ENCODE results near the gene PRKCQ.

PRKCQ gene

GRCh38 chr10:6567203-6567703 lies 12.8 kb downstream of the PRKCQ start:
- no peak overlapping the region for H3K9ac ChIP-seq (ENCODE audit: low read length)
- H3F3A ChIP-seq (ENCODE audit: insufficient read depth, low read length): no peaks in the 10 kb centered on the region
- no peaks in the 10 kb centered on the region for H3K9me3 ChIP-seq (ENCODE audit: low read length)
- no peaks in the 10 kb centered on the region for H3K36me3 ChIP-seq (ENCODE audit: insufficient read depth, low read length)
- H4K20me1 ChIP-seq (ENCODE audit: insufficient read depth, low read length): no peaks in the 10 kb centered on the region
- H3K4me3 ChIP-seq (ENCODE audit: low read depth, low read length, poor library complexity, severe bottlenecking): no peak overlapping the region
- H3K9me2 ChIP-seq (ENCODE audit: low read depth, low read length): no peaks in the 10 kb centered on the region
- no peak overlapping the region for H3K4me2 ChIP-seq (ENCODE audit: low read length)
- no peak for TF ChIP-seq CTCF (IDR thresholded peaks at IDR 0.05; ENCODE audit: low read length)
- TF ChIP-seq EZH2 (IDR thresholded peaks at IDR 0.05; ENCODE audit: borderline replicate concordance, low read length): no peak
- no peak overlapping the region for H2AFZ ChIP-seq (ENCODE audit: low read length)
- no peaks in the 10 kb centered on the region for H3K4me1 ChIP-seq (ENCODE audit: insufficient read depth, low read length, severe bottlenecking)
- no peaks in the 10 kb centered on the region; the same call in 1 of the 2 replicates for H3K27me3 ChIP-seq (ENCODE audit: insufficient read depth, low read length)
- no peak overlapping the region for H3K27ac ChIP-seq (ENCODE audit: low read depth, low read length, poor library complexity, severe bottlenecking)
- H3K79me2 ChIP-seq (ENCODE audit: insufficient read depth, low read length): no peaks in the 10 kb centered on the region

DNA sequence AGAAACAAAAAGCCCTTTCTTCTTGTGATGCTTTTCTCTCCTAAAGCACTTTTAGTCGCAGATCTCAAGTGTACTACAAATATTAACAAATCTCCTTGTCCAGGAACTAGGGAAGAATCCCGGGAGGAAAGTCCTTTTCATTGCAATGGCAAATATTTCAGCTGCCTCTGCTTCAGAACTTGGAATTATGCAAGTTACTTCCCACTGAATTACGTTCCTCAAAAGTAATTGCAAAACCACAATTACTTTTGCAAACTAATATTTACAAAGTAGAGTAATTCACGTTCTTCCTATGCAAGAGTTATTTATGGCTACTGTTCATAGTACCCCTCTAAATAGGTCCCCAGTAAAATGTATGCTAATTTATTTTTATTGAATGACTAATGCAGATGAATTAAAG lies 14.5 kb downstream of the PRKCQ start:
- Histone ChIP-seq H2AFZ (ENCODE audit: low read length) (no peak overlapping the region), H4K20me1 (ENCODE audit: insufficient read depth, low read length) (no peaks in the 10 kb centered on the region), H3K27ac (ENCODE audit: low read depth, low read length, poor library complexity, severe bottlenecking) (no peak overlapping the region), H3K4me2 (ENCODE audit: low read length) (no peak overlapping the region), H3K79me2 (ENCODE audit: insufficient read depth, low read length) (no peaks in the 10 kb centered on the region), H3K27me3 (ENCODE audit: insufficient read depth, low read length) (no peaks in the 10 kb centered on the region; the same call in 1 of the 2 replicates), H3K9me2 (ENCODE audit: low read depth, low read length) (no peaks in the 10 kb centered on the region), H3K4me3 (ENCODE audit: low read depth, low read length, poor library complexity, severe bottlenecking) (no peak overlapping the region), H3K9ac (ENCODE audit: low read length) (no peak overlapping the region), H3F3A (ENCODE audit: insufficient read depth, low read length) (no peaks in the 10 kb centered on the region), H3K36me3 (ENCODE audit: insufficient read depth, low read length) (no peaks in the 10 kb centered on the region), H3K9me3 (ENCODE audit: low read length) (no peaks in the 10 kb centered on the region), H3K4me1 (ENCODE audit: insufficient read depth, low read length, severe bottlenecking) (no peaks in the 10 kb centered on the region)
- TF ChIP-seq EZH2 (IDR thresholded peaks at IDR 0.05; ENCODE audit: borderline replicate concordance, low read length): no peak
- TF ChIP-seq CTCF (IDR thresholded peaks at IDR 0.05; ENCODE audit: low read length): no peak

GRCh38 chr10:6564367-6564766 lies 15.7 kb downstream of the PRKCQ start:
- TF ChIP-seq CTCF (IDR thresholded peaks at IDR 0.05; ENCODE audit: low read length) (no peak), EZH2 (IDR thresholded peaks at IDR 0.05; ENCODE audit: borderline replicate concordance, low read length) (no peak)

More at GRCh38 chr10:6564367-6564766, 15.7 kb downstream of the PRKCQ start:
- no peak overlapping the region for H3K27ac ChIP-seq (ENCODE audit: low read depth, low read length, poor library complexity, severe bottlenecking)
- no peaks in the 10 kb centered on the region for H4K20me1 ChIP-seq (ENCODE audit: insufficient read depth, low read length)
- no peak overlapping the region for H3K4me3 ChIP-seq (ENCODE audit: low read depth, low read length, poor library complexity, severe bottlenecking)
- no peaks in the 10 kb centered on the region for H3K4me1 ChIP-seq (ENCODE audit: insufficient read depth, low read length, severe bottlenecking)
- H3K9me2 ChIP-seq (ENCODE audit: low read depth, low read length): no peaks in the 10 kb centered on the region
- no peaks in the 10 kb centered on the region for H3F3A ChIP-seq (ENCODE audit: insufficient read depth, low read length)
- H3K36me3 ChIP-seq (ENCODE audit: insufficient read depth, low read length): no peaks in the 10 kb centered on the region
- H3K4me2 ChIP-seq (ENCODE audit: low read length): no peak overlapping the region
- no peaks in the 10 kb centered on the region for H3K27me3 ChIP-seq (ENCODE audit: insufficient read depth, low read length)
- no peak overlapping the region for H3K9ac ChIP-seq (ENCODE audit: low read length)
- H2AFZ ChIP-seq (ENCODE audit: low read length): no peak overlapping the region
- no peaks in the 10 kb centered on the region for H3K9me3 ChIP-seq (ENCODE audit: low read length)
- no peaks in the 10 kb centered on the region for H3K79me2 ChIP-seq (ENCODE audit: insufficient read depth, low read length)
